ENCODE data around the gene SMARCA2. TPM values are rescaled to one million over a fixed set of nuclear protein-coding genes. Genes with fewer than 3 reads are reported as not detected.

The SMARCA2 gene
- total and polyA plus RNA-seq, 2 experiments from 2014 or later: 19.9 to 43.0 TPM

GRCh38 chr9:2164268-2164667 lies 149.1 kb downstream of the SMARCA2 start:
- TF ChIP-seq, protein P1, sequence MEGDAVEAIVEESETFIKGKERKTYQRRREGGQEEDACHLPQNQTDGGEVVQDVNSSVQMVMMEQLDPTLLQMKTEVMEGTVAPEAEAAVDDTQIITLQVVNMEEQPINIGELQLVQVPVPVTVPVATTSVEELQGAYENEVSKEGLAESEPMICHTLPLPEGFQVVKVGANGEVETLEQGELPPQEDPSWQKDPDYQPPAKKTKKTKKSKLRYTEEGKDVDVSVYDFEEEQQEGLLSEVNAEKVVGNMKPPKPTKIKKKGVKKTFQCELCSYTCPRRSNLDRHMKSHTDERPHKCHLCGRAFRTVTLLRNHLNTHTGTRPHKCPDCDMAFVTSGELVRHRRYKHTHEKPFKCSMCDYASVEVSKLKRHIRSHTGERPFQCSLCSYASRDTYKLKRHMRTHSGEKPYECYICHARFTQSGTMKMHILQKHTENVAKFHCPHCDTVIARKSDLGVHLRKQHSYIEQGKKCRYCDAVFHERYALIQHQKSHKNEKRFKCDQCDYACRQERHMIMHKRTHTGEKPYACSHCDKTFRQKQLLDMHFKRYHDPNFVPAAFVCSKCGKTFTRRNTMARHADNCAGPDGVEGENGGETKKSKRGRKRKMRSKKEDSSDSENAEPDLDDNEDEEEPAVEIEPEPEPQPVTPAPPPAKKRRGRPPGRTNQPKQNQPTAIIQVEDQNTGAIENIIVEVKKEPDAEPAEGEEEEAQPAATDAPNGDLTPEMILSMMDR (IDR thresholded peaks at IDR 0.05; ENCODE audit: low read depth, low read length): no peak
- no peaks in the 10 kb centered on the region for H3K27me3 ChIP-seq

GRCh38 chr9:2166203-2166602 lies 151.1 kb downstream of the SMARCA2 start:
- H3K4me1 ChIP-seq (ENCODE audit: low read depth): peaks cover 4% of the 10 kb centered on the region
- TF ChIP-seq, protein P1 (IDR thresholded peaks at IDR 0.05; ENCODE audit: low read depth, low read length): no peak
- H3K27ac ChIP-seq: no peak overlapping the region
- DNase-seq (ENCODE audit: low read depth in 1 of 2, low spot score in 1 of 2): no peak
- no peaks in the 10 kb centered on the region for H3K36me3 ChIP-seq
- no peaks in the 10 kb centered on the region for H3K27me3 ChIP-seq
- no peaks in the 10 kb centered on the region for H3K9me3 ChIP-seq (ENCODE audit: low read depth)
- H3K4me3 ChIP-seq: no peak overlapping the region

More at GRCh38 chr9:2164268-2164667, 149.1 kb downstream of the SMARCA2 start:
- Histone ChIP-seq H3K36me3 (no peaks in the 10 kb centered on the region), H3K27ac (no peak overlapping the region), H3K4me3 (no peak overlapping the region), H3K9me3 (ENCODE audit: low read depth) (no peaks in the 10 kb centered on the region), H3K4me1 (ENCODE audit: low read depth) (peaks cover 17% of the 10 kb centered on the region)
- no peak for DNase-seq (ENCODE audit: low read depth in 1 of 2, low spot score in 1 of 2)

DNA sequence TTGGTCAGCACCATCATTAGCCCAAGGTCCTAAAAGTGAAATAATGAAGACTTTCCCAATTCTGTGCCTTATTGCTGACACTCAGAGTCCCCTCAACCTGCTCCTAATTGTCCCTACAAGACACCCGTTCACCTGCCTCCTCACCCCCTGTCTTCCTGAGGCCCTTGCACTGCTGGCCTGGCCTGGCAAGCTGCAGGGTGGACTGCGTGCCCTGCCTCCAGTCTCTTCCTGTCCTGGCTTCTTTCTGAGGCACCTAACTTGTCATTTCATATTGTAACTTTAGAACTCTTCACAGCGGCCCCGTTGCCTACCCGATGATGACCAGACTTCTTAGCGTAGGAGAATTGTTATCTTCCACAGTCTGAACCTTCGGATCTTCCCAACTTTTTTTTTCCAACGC lies 153.9 kb downstream of the SMARCA2 start:
- no peak for DNase-seq (ENCODE audit: low read depth in 1 of 2, low spot score in 1 of 2)
- H3K4me3 ChIP-seq: no peak overlapping the region
- no peaks in the 10 kb centered on the region for H3K36me3 ChIP-seq
- no peak overlapping the region for H3K27ac ChIP-seq
- TF ChIP-seq, protein P1 (IDR thresholded peaks at IDR 0.05; ENCODE audit: low read depth, low read length): no peak
- no peaks in the 10 kb centered on the region for H3K27me3 ChIP-seq
- H3K9me3 ChIP-seq (ENCODE audit: low read depth): no peaks in the 10 kb centered on the region
- H3K4me1 ChIP-seq (ENCODE audit: low read depth): peaks cover 4% of the 10 kb centered on the region

GRCh38 chr9:2170722-2171121 lies 155.6 kb downstream of the SMARCA2 start:
- peaks cover 4% of the 10 kb centered on the region for H3K4me1 ChIP-seq (ENCODE audit: low read depth)
- no peaks in the 10 kb centered on the region for H3K36me3 ChIP-seq
- H3K4me3 ChIP-seq: no peak overlapping the region
- no peak overlapping the region for H3K27ac ChIP-seq
- H3K27me3 ChIP-seq: no peaks in the 10 kb centered on the region
- no peaks in the 10 kb centered on the region for H3K9me3 ChIP-seq (ENCODE audit: low read depth)
- DNase-seq (ENCODE audit: low read depth in 1 of 2, low spot score in 1 of 2): no peak
- TF ChIP-seq, protein P1 (IDR thresholded peaks at IDR 0.05; ENCODE audit: low read depth, low read length): no peak

DNA sequence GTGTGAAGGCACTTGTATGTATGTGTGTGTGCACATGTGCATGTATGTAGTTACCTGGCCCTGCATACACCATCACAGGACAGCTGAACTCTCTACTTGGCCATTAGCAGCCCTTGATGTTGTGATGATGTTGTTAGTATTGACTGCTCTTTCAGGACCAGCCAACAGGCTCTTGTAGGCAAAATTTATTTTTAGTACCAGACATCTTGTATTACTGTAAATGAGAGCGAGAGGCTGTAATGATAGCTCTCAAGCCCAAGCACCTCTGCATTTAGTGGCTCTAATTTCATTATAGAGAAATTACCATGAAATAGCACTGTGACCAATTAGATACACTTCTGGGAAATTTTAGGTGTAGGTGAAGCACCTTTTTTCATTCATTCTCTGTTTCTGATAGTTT lies 158.0 kb downstream of the SMARCA2 start:
- H3K4me1 ChIP-seq (ENCODE audit: low read depth): no peaks in the 10 kb centered on the region
- H3K4me3 ChIP-seq: no peak overlapping the region
- TF ChIP-seq, protein P1 (IDR thresholded peaks at IDR 0.05; ENCODE audit: low read depth, low read length): no peak
- DNase-seq (ENCODE audit: low read depth in 1 of 2, low spot score in 1 of 2): no peak
- no peaks in the 10 kb centered on the region for H3K27me3 ChIP-seq
- H3K36me3 ChIP-seq: no peaks in the 10 kb centered on the region
- H3K27ac ChIP-seq: no peak overlapping the region
- no peaks in the 10 kb centered on the region for H3K9me3 ChIP-seq (ENCODE audit: low read depth)

GRCh38 chr9:2173861-2174260 lies 158.7 kb downstream of the SMARCA2 start:
- no peaks in the 10 kb centered on the region for H3K4me1 ChIP-seq (ENCODE audit: low read depth)
- H3K36me3 ChIP-seq: no peaks in the 10 kb centered on the region
- no peaks in the 10 kb centered on the region for H3K27me3 ChIP-seq
- H3K27ac ChIP-seq: no peak overlapping the region
- no peak for DNase-seq (ENCODE audit: low read depth in 1 of 2, low spot score in 1 of 2)
- TF ChIP-seq, protein P1 (IDR thresholded peaks at IDR 0.05; ENCODE audit: low read depth, low read length): no peak
- no peak overlapping the region for H3K4me3 ChIP-seq
- H3K9me3 ChIP-seq (ENCODE audit: low read depth): no peaks in the 10 kb centered on the region

All from cardiac muscle cell (in vitro differentiated cells and primary cell).